ENCODE results near the gene NPPC.

- TF ChIP-seq, protein P1, sequence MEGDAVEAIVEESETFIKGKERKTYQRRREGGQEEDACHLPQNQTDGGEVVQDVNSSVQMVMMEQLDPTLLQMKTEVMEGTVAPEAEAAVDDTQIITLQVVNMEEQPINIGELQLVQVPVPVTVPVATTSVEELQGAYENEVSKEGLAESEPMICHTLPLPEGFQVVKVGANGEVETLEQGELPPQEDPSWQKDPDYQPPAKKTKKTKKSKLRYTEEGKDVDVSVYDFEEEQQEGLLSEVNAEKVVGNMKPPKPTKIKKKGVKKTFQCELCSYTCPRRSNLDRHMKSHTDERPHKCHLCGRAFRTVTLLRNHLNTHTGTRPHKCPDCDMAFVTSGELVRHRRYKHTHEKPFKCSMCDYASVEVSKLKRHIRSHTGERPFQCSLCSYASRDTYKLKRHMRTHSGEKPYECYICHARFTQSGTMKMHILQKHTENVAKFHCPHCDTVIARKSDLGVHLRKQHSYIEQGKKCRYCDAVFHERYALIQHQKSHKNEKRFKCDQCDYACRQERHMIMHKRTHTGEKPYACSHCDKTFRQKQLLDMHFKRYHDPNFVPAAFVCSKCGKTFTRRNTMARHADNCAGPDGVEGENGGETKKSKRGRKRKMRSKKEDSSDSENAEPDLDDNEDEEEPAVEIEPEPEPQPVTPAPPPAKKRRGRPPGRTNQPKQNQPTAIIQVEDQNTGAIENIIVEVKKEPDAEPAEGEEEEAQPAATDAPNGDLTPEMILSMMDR (conservative IDR thresholded peaks at IDR 0.05): no peak
- TF ChIP-seq ZFX (IDR thresholded peaks at IDR 0.05): no peak
Observed at GRCh38 chr2:231927566-231927890, 1.3 kb upstream of the NPPC start.

Measured in C4-2B (cell line).